Fibroblast of lung (primary cell): Measurements from ENCODE around the gene ZNF385B.

Source experiments
- CTCF ChIP-seq, 2 donors: IDR thresholded peaks in 1 of 2; conservative IDR thresholded peaks in 1 of 2; 1 replicate in 1 of 2; 2 replicates in 1 of 2; pipeline ENCODE4 v1.5.1; 2011 to 2012; ENCODE audit warnings: low read length in 2 of 2, control low read depth in 1 of 2, inconsistent platforms in 1 of 2, low read depth in 1 of 2, mild to moderate bottlenecking in 1 of 2
- EZH2 ChIP-seq: IDR thresholded peaks from 2 replicates; pipeline ENCODE4 v1.5.1; 2012; ENCODE audit warnings: low read length, control low read depth, mild to moderate bottlenecking; ENCODE audit errors: missing control alignments

- TF ChIP-seq EZH2 (no peak), CTCF (conservative IDR thresholded peaks at IDR 0.05 in 1 of 2, IDR thresholded peaks at IDR 0.05 in 1 of 2; ENCODE audit: low read depth in 1 of 2, low read length in 2 of 2) (no peak)
Measured at GRCh38 chr2:179768765-179769164, 92.6 kb downstream of the ZNF385B start.
